ENCODE data around the gene DAPK3.

- TF ChIP-seq, protein P1, sequence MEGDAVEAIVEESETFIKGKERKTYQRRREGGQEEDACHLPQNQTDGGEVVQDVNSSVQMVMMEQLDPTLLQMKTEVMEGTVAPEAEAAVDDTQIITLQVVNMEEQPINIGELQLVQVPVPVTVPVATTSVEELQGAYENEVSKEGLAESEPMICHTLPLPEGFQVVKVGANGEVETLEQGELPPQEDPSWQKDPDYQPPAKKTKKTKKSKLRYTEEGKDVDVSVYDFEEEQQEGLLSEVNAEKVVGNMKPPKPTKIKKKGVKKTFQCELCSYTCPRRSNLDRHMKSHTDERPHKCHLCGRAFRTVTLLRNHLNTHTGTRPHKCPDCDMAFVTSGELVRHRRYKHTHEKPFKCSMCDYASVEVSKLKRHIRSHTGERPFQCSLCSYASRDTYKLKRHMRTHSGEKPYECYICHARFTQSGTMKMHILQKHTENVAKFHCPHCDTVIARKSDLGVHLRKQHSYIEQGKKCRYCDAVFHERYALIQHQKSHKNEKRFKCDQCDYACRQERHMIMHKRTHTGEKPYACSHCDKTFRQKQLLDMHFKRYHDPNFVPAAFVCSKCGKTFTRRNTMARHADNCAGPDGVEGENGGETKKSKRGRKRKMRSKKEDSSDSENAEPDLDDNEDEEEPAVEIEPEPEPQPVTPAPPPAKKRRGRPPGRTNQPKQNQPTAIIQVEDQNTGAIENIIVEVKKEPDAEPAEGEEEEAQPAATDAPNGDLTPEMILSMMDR (IDR thresholded peaks at IDR 0.05; ENCODE audit: low read depth, low read length, poor library complexity, severe bottlenecking) = no peak
- no peak for TF ChIP-seq EZH2phosphoT487 (IDR thresholded peaks at IDR 0.05; ENCODE audit: borderline replicate concordance, low read length)
Measured at GRCh38 chr19:3981373-3981735, 10.5 kb upstream of the DAPK3 start.

Data from DOHH2 (cell line).